NCI-H1092 (cell line): ENCODE measurements around the gene SNAI3.
"Not testable (repeated sequence)": the region's sequence is repeated elsewhere in the genome, so short reads cannot be mapped to it uniquely, and the experiment has no call there.

ENCODE experiments used
- DNase-seq: peaks from one replicate; lab custom pipeline; 2025; lab: John Stamatoyannopoulos, UW

SNAI3 gene

GRCh38 chr16:88669980-88670379 lies 16.3 kb downstream of the SNAI3 start:
- DNase-seq = no peak

GRCh38 chr16:88669493-88669892 lies 16.8 kb downstream of the SNAI3 start:
- DNase-seq = not testable (repeated sequence)

GRCh38 chr16:88667461-88667860 lies 18.8 kb downstream of the SNAI3 start:
- DNase-seq = no peak

- no peak for DNase-seq
Measured at GRCh38 chr16:88665570-88665969, 20.7 kb downstream of the SNAI3 start.

GRCh38 chr16:88665148-88665547 lies 21.2 kb downstream of the SNAI3 start:
- DNase-seq = no peak

- DNase-seq = peak; percentile 96
Measured at GRCh38 chr16:88662843-88663606, 23.3 kb downstream of the SNAI3 start, which contains the start of gene MVD. TSS of gene MVD (minus strand) at chr16:88663091. CDS start at chr16:88663080, 11 bp downstream.

GRCh38 chr16:88662222-88662842 lies 24.0 kb downstream of the SNAI3 start:
- no peak for DNase-seq

- no peak for DNase-seq
Measured at GRCh38 chr16:88661468-88661867, 24.8 kb downstream of the SNAI3 start.

GRCh38 chr16:88659160-88659559 lies 27.1 kb downstream of the SNAI3 start:
- DNase-seq = no peak

GRCh38 chr16:88658714-88659113 lies 27.6 kb downstream of the SNAI3 start:
- no peak for DNase-seq

GRCh38 chr16:88657371-88657770 lies 28.9 kb downstream of the SNAI3 start:
- no peak for DNase-seq

GRCh38 chr16:88656291-88656980 lies 29.9 kb downstream of the SNAI3 start:
- DNase-seq = no peak

- DNase-seq = no peak
Measured at GRCh38 chr16:88655733-88656281, 30.5 kb downstream of the SNAI3 start.

GRCh38 chr16:88655053-88655732 lies 31.1 kb downstream of the SNAI3 start:
- DNase-seq = no peak

GRCh38 chr16:88654363-88655052 lies 31.8 kb downstream of the SNAI3 start:
- DNase-seq = no peak

GRCh38 chr16:88653596-88654362 lies 32.5 kb downstream of the SNAI3 start:
- DNase-seq = no peak

GRCh38 chr16:88653101-88653500 lies 33.2 kb downstream of the SNAI3 start:
- DNase-seq = no peak

GRCh38 chr16:88652762-88653063 lies 33.6 kb downstream of the SNAI3 start:
- no peak for DNase-seq

- DNase-seq = no peak
Measured at GRCh38 chr16:88651989-88652761, 34.1 kb downstream of the SNAI3 start.
